Esophagus muscularis mucosa (tissue), 4 donors: ENCODE results near the gene NPAS3. TPM values are rescaled to one million over a fixed set of nuclear protein-coding genes. Genes with fewer than 3 reads are reported as not detected.

ENCODE experiments used
- DNase-seq: peaks from one replicate; pipeline ENCODE4 v3.0.0-alpha.2; 2017; ENCODE audit errors: extremely low spot score
- H3K27ac ChIP-seq, 4 donors: fragments of 200-600 bp; sonication (generic); replicated peaks in 1 of 4; 1 replicate in 3 of 4; 2 replicates in 1 of 4; pipeline ENCODE4 v1.5.1; 2016 to 2019; ENCODE audit warnings: mild to moderate bottlenecking in 1 of 4
- H3K27me3 ChIP-seq, 4 donors: fragments of 200-600 bp; sonication (generic); one replicate each; pipeline versions ENCODE4 v1.5.1 to v1.6.0; 2016 to 2019
- H3K36me3 ChIP-seq, 4 donors: fragments of 200-600 bp; sonication (generic); one replicate each; pipeline ENCODE4 v1.5.1; 2016 to 2019
- H3K4me1 ChIP-seq, 4 donors: fragments of 200-600 bp; sonication (generic); one replicate each; pipeline ENCODE4 v1.5.1; 2016 to 2019
- H3K4me3 ChIP-seq, 4 donors: fragments of 200-600 bp; sonication (generic); 1 replicate in 2 of 4; 2 replicates in 2 of 4; pipeline ENCODE4 v1.5.1; 2016 to 2019; ENCODE audit warnings: mild to moderate bottlenecking in 4 of 4, moderate library complexity in 1 of 4
- H3K9me3 ChIP-seq, 4 donors: fragments of 200-600 bp; sonication (generic); 1 replicate in 3 of 4; 2 replicates in 1 of 4; pipeline ENCODE4 v1.5.1; 2016 to 2019
- CTCF ChIP-seq, 3 experiments: fragments of 200-600 bp in 2 of 3; fragments of 450-650 bp in 1 of 3; sonication (generic) in 2 of 3; IDR thresholded peaks; one replicate each; pipeline ENCODE4 v1.5.1; 2017 to 2019; ENCODE audit warnings: antibody characterized with exemption in 3 of 3, mild to moderate bottlenecking in 2 of 3, moderate library complexity in 1 of 3
- EP300 ChIP-seq: sonication (generic); formaldehyde crosslinking; IDR thresholded peaks from one replicate; pipeline ENCODE4 v1.6.1; 2017; ENCODE audit warnings: antibody characterized with exemption
- POLR2A ChIP-seq: fragments of 450-650 bp; IDR thresholded peaks from one replicate; pipeline ENCODE4 v1.6.1; 2017; ENCODE audit warnings: antibody characterized with exemption, moderate library complexity, mild to moderate bottlenecking, low read depth
- POLR2AphosphoS5 ChIP-seq, 2 donors: sonication (generic); formaldehyde crosslinking; IDR thresholded peaks; one replicate each; pipeline ENCODE4 v1.6.1; 2017; ENCODE audit warnings: antibody characterized with exemption in 2 of 2
- WGBS: methylation state at CpG from one replicate; pipeline ENCODE4 v1.1.5; 2018; 5-methylcytosine and 5-hydroxymethylcytosine counted together
- intact Hi-C: fragments of 100-400 bp; cut with DNase I; formaldehyde crosslinking; loops from one replicate; pipeline ENCODE4 v1.15.1; 2023
- total RNA-seq, 4 donors: library from RNA; depleted of rRNA; stranded (reverse); fragments of >200 nt; gene quantifications; one replicate each; pipeline versions ENCODE4 v1.1.0 to v1.2.1, GENCODE V29; 2016

The NPAS3 gene
- total RNA-seq, 4 donors from 2014 or later = 3.3 to 7.3 (median 5.8) TPM

GRCh38 chr14:33834466-33835260 is 896.0 kb downstream of the NPAS3 start:
- intact Hi-C loops = no loop called here
- TF ChIP-seq EP300 = no peak

GRCh38 chr14:33835261-33835655 is 896.6 kb downstream of the NPAS3 start:
- Histone ChIP-seq H3K4me1 (peaks cover 3 to 8% (median 7%) of the 10 kb centered on the region in 4 donors), H3K27me3 (no peaks in the 10 kb centered on the region), H3K9me3 (no peaks in the 10 kb centered on the region), H3K4me3 (no peak overlapping the region), H3K36me3 (no peaks in the 10 kb centered on the region), H3K27ac (no peak overlapping the region)
- intact Hi-C loops = no loop called here
- no peak for DNase-seq
- TF ChIP-seq POLR2AphosphoS5 (IDR thresholded peaks at IDR 0.05) = no peak
- no peak for TF ChIP-seq EP300
- TF ChIP-seq CTCF (IDR thresholded peaks at IDR 0.05) = no peak
- no peak for TF ChIP-seq POLR2A
- WGBS = 91% methylated on average over 6 of the region's 6 CpGs

More at GRCh38 chr14:33834466-33835260, 896.0 kb downstream of the NPAS3 start:
- DNase-seq = peak; percentile 55
- Histone ChIP-seq H3K4me3 (no peak overlapping the region), H3K27ac (no peak overlapping the region), H3K27me3 (no peaks in the 10 kb centered on the region), H3K9me3 (no peaks in the 10 kb centered on the region), H3K36me3 (no peaks in the 10 kb centered on the region), H3K4me1 (peaks cover 3 to 4% (median 3%) of the 10 kb centered on the region in 4 donors)
- WGBS = 84% methylated on average over 8 of the region's 8 CpGs

GRCh38 chr14:33835677-33836076 is 897.0 kb downstream of the NPAS3 start:
- H3K36me3 ChIP-seq = no peaks in the 10 kb centered on the region
- no peak for DNase-seq
- H3K27ac ChIP-seq = no peak overlapping the region
- peaks cover 3 to 8% (median 7%) of the 10 kb centered on the region in 4 donors for H3K4me1 ChIP-seq
- no peaks in the 10 kb centered on the region for H3K27me3 ChIP-seq
- no peak overlapping the region for H3K4me3 ChIP-seq
- no peak for TF ChIP-seq POLR2A
- no peak for TF ChIP-seq CTCF (IDR thresholded peaks at IDR 0.05)
- no peak for TF ChIP-seq EP300
- no peak for TF ChIP-seq POLR2AphosphoS5 (IDR thresholded peaks at IDR 0.05)
- H3K9me3 ChIP-seq = no peaks in the 10 kb centered on the region
- intact Hi-C loops = no loop called here
- WGBS = 86% methylated on average over 3 of the region's 3 CpGs

GRCh38 chr14:33836203-33836899 is 897.7 kb downstream of the NPAS3 start:
- no peak overlapping the region for H3K4me3 ChIP-seq
- TF ChIP-seq EP300 (no peak), POLR2A (no peak), CTCF (IDR thresholded peaks at IDR 0.05) (no peak), POLR2AphosphoS5 (IDR thresholded peaks at IDR 0.05) (no peak)
- 64% methylated on average over 9 of the region's 9 CpGs for WGBS
- no peaks in the 10 kb centered on the region for H3K27me3 ChIP-seq
- no peak overlapping the region for H3K27ac ChIP-seq
- intact Hi-C loops = no loop called here
- peak; percentile 68 for DNase-seq
- H3K9me3 ChIP-seq = no peaks in the 10 kb centered on the region
- no peaks in the 10 kb centered on the region for H3K36me3 ChIP-seq
- H3K4me1 ChIP-seq = peaks cover 3 to 8% (median 7%) of the 10 kb centered on the region in 4 donors

GRCh38 chr14:33836900-33837577 is 898.4 kb downstream of the NPAS3 start:
- Histone ChIP-seq H3K36me3 (no peaks in the 10 kb centered on the region), H3K9me3 (no peaks in the 10 kb centered on the region), H3K4me3 (no peak overlapping the region), H3K4me1 (peaks cover 3 to 8% (median 7%) of the 10 kb centered on the region in 4 donors), H3K27ac (no peak overlapping the region), H3K27me3 (no peaks in the 10 kb centered on the region)
- TF ChIP-seq EP300 (no peak), POLR2AphosphoS5 (IDR thresholded peaks at IDR 0.05) (no peak), CTCF (IDR thresholded peaks at IDR 0.05) (no peak)
- DNase-seq = peak; percentile 62
- intact Hi-C loops = no loop called here
- WGBS = 84% methylated on average over 10 of the region's 10 CpGs
